ENCODE measurements around the gene RBP3.

RBP3 gene

DNA sequence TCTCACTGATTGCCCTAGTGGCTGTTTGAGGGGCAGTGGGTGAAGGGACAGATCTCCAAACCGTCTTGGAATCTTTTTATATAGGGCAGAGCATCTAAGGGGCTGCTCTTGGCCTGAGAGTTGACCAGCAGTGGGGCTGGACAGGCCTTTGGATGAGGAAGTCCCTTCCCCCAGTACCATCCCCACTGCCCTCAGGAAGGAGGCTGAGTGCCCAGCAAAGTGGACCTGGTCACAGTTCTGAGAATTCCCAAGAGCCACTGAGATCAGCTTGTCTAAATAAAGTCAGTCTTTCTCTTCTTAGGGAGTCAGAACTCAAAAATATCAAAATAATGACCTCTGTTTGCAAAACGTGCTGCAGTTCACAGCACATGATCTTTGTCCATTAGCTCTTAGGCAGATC lies 42.6 kb upstream of the RBP3 start:
- DNase-seq (ENCODE audit: insufficient read length, low spot score) (no peak), FAIRE-seq (no peak)
- no peak for TF ChIP-seq CTCF (IDR thresholded peaks at IDR 0.05; ENCODE audit: insufficient read depth, missing control alignments)

DNA sequence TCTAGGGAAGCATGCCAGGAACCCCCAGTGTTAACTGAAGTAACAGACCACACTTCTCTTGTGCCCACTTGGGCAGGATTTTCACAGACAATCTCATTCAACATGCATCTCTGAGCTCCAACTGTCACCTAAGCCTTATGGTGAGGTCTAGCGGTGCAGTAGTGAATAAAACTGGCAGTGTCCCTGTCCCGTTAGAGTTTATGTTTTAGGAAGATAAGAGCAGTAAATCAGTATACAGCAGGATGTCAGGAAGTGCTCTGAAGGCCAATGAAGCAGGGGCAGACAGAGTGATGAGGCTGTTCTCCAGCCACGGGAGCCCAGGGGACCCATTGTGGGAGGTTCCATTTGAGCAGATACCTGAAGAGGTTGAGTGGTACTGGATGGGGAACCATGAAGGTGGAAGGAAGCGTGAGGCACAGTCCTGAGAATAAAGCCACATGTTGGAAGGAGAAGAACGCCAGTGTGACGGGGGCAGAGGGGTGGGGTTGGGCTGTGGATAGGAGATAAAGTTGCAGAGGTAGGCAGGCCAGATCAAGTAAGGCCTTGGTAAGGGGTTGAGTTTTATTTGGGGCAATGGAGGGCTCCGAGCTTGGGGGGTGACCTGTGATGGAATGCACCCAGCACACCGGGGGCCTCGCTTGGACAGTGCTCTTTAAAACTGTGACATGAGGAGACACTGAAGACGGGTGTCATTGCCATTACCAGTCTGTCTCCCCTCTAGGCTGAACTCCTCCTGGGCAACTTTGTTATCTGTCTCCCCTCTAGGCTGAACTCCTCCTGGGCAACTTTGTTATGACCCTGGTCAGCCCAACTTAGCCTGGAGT lies 41.6 kb upstream of the RBP3 start:
- no peak for DNase-seq (ENCODE audit: insufficient read length, low spot score)
- no peak for FAIRE-seq
- TF ChIP-seq CTCF (IDR thresholded peaks at IDR 0.05; ENCODE audit: insufficient read depth, missing control alignments): no peak

DNA sequence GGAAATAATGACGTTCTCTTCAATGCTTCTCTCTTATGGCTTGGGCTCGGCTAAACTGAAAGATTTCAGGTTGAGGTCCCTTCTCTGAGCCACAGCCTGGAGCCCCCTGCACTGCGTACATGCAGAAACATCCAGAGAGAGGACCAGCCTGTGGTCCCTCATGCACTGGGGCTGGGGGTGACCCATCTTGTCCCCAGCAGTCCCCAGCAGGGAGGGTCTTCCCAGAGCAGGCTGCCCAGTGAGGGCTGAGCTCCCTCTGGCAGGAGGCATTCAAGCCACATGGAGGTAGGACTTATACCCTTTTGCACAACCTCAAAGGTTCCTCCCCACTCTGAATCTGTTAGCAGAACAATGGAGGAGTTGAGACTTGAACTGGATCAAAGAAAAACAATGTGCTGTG lies 40.8 kb upstream of the RBP3 start:
- DNase-seq (ENCODE audit: insufficient read length, low spot score) (no peak), FAIRE-seq (no peak)
- TF ChIP-seq CTCF (IDR thresholded peaks at IDR 0.05; ENCODE audit: insufficient read depth, missing control alignments): no peak

GRCh38 chr10:47308775-47309174 lies 39.4 kb upstream of the RBP3 start:
- no peak for FAIRE-seq
- TF ChIP-seq CTCF (IDR thresholded peaks at IDR 0.05; ENCODE audit: insufficient read depth, missing control alignments): no peak
- DNase-seq (ENCODE audit: insufficient read length, low spot score): no peak

- peak; percentile 46 for TF ChIP-seq CTCF (IDR thresholded peaks at IDR 0.05; ENCODE audit: insufficient read depth, missing control alignments)
- DNase-seq (ENCODE audit: insufficient read length, low spot score): no peak
- FAIRE-seq: no peak
Observed at GRCh38 chr10:47309408-47310089, 38.6 kb upstream of the RBP3 start.

DNA sequence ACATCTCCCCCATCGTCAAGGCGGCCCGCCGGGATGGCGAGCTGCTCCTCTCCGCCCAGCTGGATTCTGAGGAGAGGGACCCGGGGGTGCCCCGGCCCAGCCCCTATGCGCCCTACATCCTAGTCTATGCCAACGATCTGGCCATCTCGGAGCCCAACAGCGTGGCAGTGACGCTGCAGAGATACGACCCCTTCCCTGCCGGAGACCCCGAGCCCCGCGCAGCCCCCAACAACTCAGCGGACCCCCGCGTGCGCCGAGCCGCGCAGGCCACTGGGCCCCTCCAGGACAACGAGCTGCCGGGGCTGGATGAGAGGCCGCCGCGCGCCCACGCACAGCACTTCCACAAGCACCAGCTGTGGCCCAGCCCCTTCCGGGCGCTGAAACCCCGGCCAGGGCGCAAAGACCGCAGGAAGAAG lies 38.1 kb upstream of the RBP3 start:
- DNase-seq (ENCODE audit: insufficient read length, low spot score) (no peak), FAIRE-seq (no peak)
- TF ChIP-seq CTCF (IDR thresholded peaks at IDR 0.05; ENCODE audit: insufficient read depth, missing control alignments): no peak
